HG03342 (cell line): ENCODE results near the gene UPK3A.
A peak's percentile ranks its signal among the peaks of the same experiment; 100 is the strongest.
"Not testable (repeated sequence)": the region's sequence is repeated elsewhere in the genome, so short reads cannot be mapped to it uniquely, and the experiment has no call there.

ENCODE experiments used
- ATAC-seq: cut with Tn5 transposase; IDR thresholded peaks from one replicate; pipeline ENCODE4 v1.9.1; 2021; ENCODE audit warnings: mild to moderate bottlenecking, moderate library complexity; ENCODE audit not compliant: unreplicated experiment

The UPK3A gene

GRCh38 chr22:45254789-45255278 lies 29.9 kb upstream of the UPK3A start:
- ATAC-seq = peak; percentile 56

GRCh38 chr22:45257941-45258340 lies 26.8 kb upstream of the UPK3A start:
- ATAC-seq = not testable (repeated sequence)

GRCh38 chr22:45259754-45260394 lies 24.9 kb upstream of the UPK3A start:
- no peak for ATAC-seq

- ATAC-seq = not testable (repeated sequence)
Observed at GRCh38 chr22:45260395-45260759, 24.4 kb upstream of the UPK3A start.

- ATAC-seq = no peak
Observed at GRCh38 chr22:45261407-45262088, 23.2 kb upstream of the UPK3A start.

- no peak for ATAC-seq
Observed at GRCh38 chr22:45262195-45262930, 22.4 kb upstream of the UPK3A start.

- peak; percentile 36 for ATAC-seq
Observed at GRCh38 chr22:45262931-45263462, 21.8 kb upstream of the UPK3A start.

GRCh38 chr22:45263463-45264269 lies 21.1 kb upstream of the UPK3A start:
- peak; percentile 76 for ATAC-seq

GRCh38 chr22:45265535-45265934 lies 19.2 kb upstream of the UPK3A start:
- no peak for ATAC-seq

- ATAC-seq = no peak
Observed at GRCh38 chr22:45268167-45268957, 16.4 kb upstream of the UPK3A start.

GRCh38 chr22:45268958-45269844 lies 15.5 kb upstream of the UPK3A start:
- no peak for ATAC-seq

- ATAC-seq = no peak
Observed at GRCh38 chr22:45270095-45271020, 14.4 kb upstream of the UPK3A start.

- ATAC-seq = no peak
Observed at GRCh38 chr22:45271667-45272201, 13.0 kb upstream of the UPK3A start.

- ATAC-seq = no peak
Observed at GRCh38 chr22:45272498-45272897, 12.3 kb upstream of the UPK3A start.

GRCh38 chr22:45273452-45274075 lies 11.2 kb upstream of the UPK3A start:
- ATAC-seq = no peak

GRCh38 chr22:45276507-45277105 lies 8.1 kb upstream of the UPK3A start:
- no peak for ATAC-seq

GRCh38 chr22:45277720-45278119 lies 7.0 kb upstream of the UPK3A start:
- ATAC-seq = not testable (repeated sequence)
